Measurements from ENCODE around the gene NCKAP5.

NCKAP5 gene

GRCh38 chr2:133152801-133153200, 415.5 kb downstream of the NCKAP5 start:
- TF ChIP-seq FOXM1 (IDR thresholded peaks at IDR 0.05; ENCODE audit: borderline replicate concordance, low read depth) (no peak), CEBPB (IDR thresholded peaks at IDR 0.05) (no peak), MAX (IDR thresholded peaks at IDR 0.05) (no peak), USF1 (IDR thresholded peaks at IDR 0.05) (no peak)

- TF ChIP-seq FOXM1 (IDR thresholded peaks at IDR 0.05; ENCODE audit: borderline replicate concordance, low read depth) (no peak), EGR1 (IDR thresholded peaks at IDR 0.05) (no peak), YY1 (IDR thresholded peaks at IDR 0.05; ENCODE audit: low read depth) (no peak), REST (IDR thresholded peaks at IDR 0.05; ENCODE audit: low read depth) (no peak), ZBTB7A (IDR thresholded peaks at IDR 0.05; ENCODE audit: low read depth) (no peak), NFIC (IDR thresholded peaks at IDR 0.05) (no peak), RAD21 (IDR thresholded peaks at IDR 0.05; ENCODE audit: low read depth) (no peak), TEAD4 (IDR thresholded peaks at IDR 0.05) (no peak), TAF1 (IDR thresholded peaks at IDR 0.05; ENCODE audit: low read depth) (no peak), EP300 (IDR thresholded peaks at IDR 0.05; ENCODE audit: borderline replicate concordance) (no peak), CREB1 (IDR thresholded peaks at IDR 0.05; ENCODE audit: low read depth) (no peak), TCF12 (IDR thresholded peaks at IDR 0.05; ENCODE audit: low read depth) (no peak), CEBPB (IDR thresholded peaks at IDR 0.05) (no peak), MAX (IDR thresholded peaks at IDR 0.05) (no peak), USF1 (IDR thresholded peaks at IDR 0.05) (no peak)
These were observed 420.1 kb downstream of the NCKAP5 start for GRCh38 chr2:133148187-133148586.

- no peak for TF ChIP-seq RAD21 (IDR thresholded peaks at IDR 0.05; ENCODE audit: low read depth)
- no peak for TF ChIP-seq USF1 (IDR thresholded peaks at IDR 0.05)
- no peak for TF ChIP-seq CREB1 (IDR thresholded peaks at IDR 0.05; ENCODE audit: low read depth)
- no peak for TF ChIP-seq YY1 (IDR thresholded peaks at IDR 0.05; ENCODE audit: low read depth)
- no peak for TF ChIP-seq MAX (IDR thresholded peaks at IDR 0.05)
- no peak for TF ChIP-seq ZBTB7A (IDR thresholded peaks at IDR 0.05; ENCODE audit: low read depth)
- no peak for TF ChIP-seq NFIC (IDR thresholded peaks at IDR 0.05)
- TF ChIP-seq REST (IDR thresholded peaks at IDR 0.05; ENCODE audit: low read depth): no peak
- no peak for TF ChIP-seq TCF12 (IDR thresholded peaks at IDR 0.05; ENCODE audit: low read depth)
- no peak for TF ChIP-seq FOXM1 (IDR thresholded peaks at IDR 0.05; ENCODE audit: borderline replicate concordance, low read depth)
- TF ChIP-seq EP300 (IDR thresholded peaks at IDR 0.05; ENCODE audit: borderline replicate concordance): no peak
- TF ChIP-seq TEAD4 (IDR thresholded peaks at IDR 0.05): no peak
These were observed 421.4 kb downstream of the NCKAP5 start for GRCh38 chr2:133146893-133147292.

- TF ChIP-seq NFIC (IDR thresholded peaks at IDR 0.05): no peak
- no peak for TF ChIP-seq CEBPB (IDR thresholded peaks at IDR 0.05)
- TF ChIP-seq TCF12 (IDR thresholded peaks at IDR 0.05; ENCODE audit: low read depth): no peak
- TF ChIP-seq REST (IDR thresholded peaks at IDR 0.05; ENCODE audit: low read depth): no peak
- TF ChIP-seq RAD21 (IDR thresholded peaks at IDR 0.05; ENCODE audit: low read depth): no peak
- TF ChIP-seq EP300 (IDR thresholded peaks at IDR 0.05; ENCODE audit: borderline replicate concordance): no peak
- no peak for TF ChIP-seq ZBTB7A (IDR thresholded peaks at IDR 0.05; ENCODE audit: low read depth)
- TF ChIP-seq CREB1 (IDR thresholded peaks at IDR 0.05; ENCODE audit: low read depth): no peak
- no peak for TF ChIP-seq USF1 (IDR thresholded peaks at IDR 0.05)
- no peak for TF ChIP-seq TEAD4 (IDR thresholded peaks at IDR 0.05)
- no peak for TF ChIP-seq YY1 (IDR thresholded peaks at IDR 0.05; ENCODE audit: low read depth)
- no peak for TF ChIP-seq MAX (IDR thresholded peaks at IDR 0.05)
- no peak for TF ChIP-seq EGR1 (IDR thresholded peaks at IDR 0.05)
- TF ChIP-seq FOXM1 (IDR thresholded peaks at IDR 0.05; ENCODE audit: borderline replicate concordance, low read depth): no peak
- TF ChIP-seq TAF1 (IDR thresholded peaks at IDR 0.05; ENCODE audit: low read depth): no peak
These were observed 424.6 kb downstream of the NCKAP5 start for GRCh38 chr2:133143645-133144044.
